Measurements from ENCODE around the gene IL15RA. TPM values are rescaled to one million over a fixed set of nuclear protein-coding genes. Genes with fewer than 3 reads are reported as not detected.

IL15RA gene
- total RNA-seq, 6 donors from 2014 or later, result 28.0 to 72.6 (median 35.1) TPM

GRCh38 chr10:5971315-5971832, 6.0 kb downstream of the IL15RA start:
- WGBS, 2 donors, result 34 to 45% methylated on average over 8 of the region's 8 CpGs
- Histone ChIP-seq H3K4me3 (no peak overlapping the region), H3K9me3 (no peaks in the 10 kb centered on the region), H3K27me3 (no peaks in the 10 kb centered on the region), H3K4me1 (peaks cover 32 to 62% (median 38%) of the 10 kb centered on the region in 4 donors), H3K36me3 (peaks cover 0 to 8% (median 0%) of the 10 kb centered on the region in 4 donors), H3K27ac (peak overlapping the region; percentile 67 to 96 (median 76))
- TF ChIP-seq POLR2AphosphoS5 (IDR thresholded peaks at IDR 0.05) (peak; percentile 54 to 55), EP300 (IDR thresholded peaks at IDR 0.05) (peak in 2 of 4 donors; percentile 4 to 49), CTCF (IDR thresholded peaks at IDR 0.05) (no peak)
- peak; percentile 56 to 63 for ATAC-seq (ENCODE audit: low FRiP score in 2 of 2)
- DNase-seq, result peak in 1 of 2 donors; percentile 51

- no peak for DNase-seq
- H3K4me1 ChIP-seq, result peaks cover 24 to 54% (median 33%) of the 10 kb centered on the region in 4 donors
- H3K27ac ChIP-seq, result peak overlapping the region; percentile 67 to 96 (median 76)
These were observed 6.8 kb downstream of the IL15RA start for GRCh38 chr10:5970527-5970926.

DNA sequence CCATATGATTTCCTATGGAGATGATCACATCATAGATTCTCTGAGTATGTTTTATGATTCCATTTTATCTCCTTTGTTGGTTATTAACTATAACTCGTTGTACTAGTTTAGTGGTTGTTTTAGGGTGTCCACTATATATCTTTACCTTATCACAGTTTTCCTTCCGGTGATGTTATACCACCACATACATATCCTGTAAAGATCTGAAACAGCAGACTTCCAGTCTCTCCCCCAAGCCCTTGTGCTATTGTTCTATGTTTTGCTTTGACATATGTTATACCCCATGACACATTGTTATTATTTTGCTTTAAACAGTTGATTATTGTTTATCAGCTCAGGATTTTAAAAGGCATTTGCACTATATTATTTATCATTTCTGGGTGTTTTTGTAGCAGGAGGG, 7.3 kb downstream of the IL15RA start:
- 81 to 85% methylated on average over 2 of the region's 2 CpGs for WGBS, 2 donors
- no peaks in the 10 kb centered on the region for H3K9me3 ChIP-seq
- H3K27me3 ChIP-seq, result no peaks in the 10 kb centered on the region
- DNase-seq (no peak), ATAC-seq (ENCODE audit: low FRiP score in 2 of 2) (no peak)
- peaks cover 19 to 49% (median 29%) of the 10 kb centered on the region in 4 donors for H3K4me1 ChIP-seq
- H3K4me3 ChIP-seq, result no peak overlapping the region
- H3K27ac ChIP-seq, result peak overlapping the region; percentile 0 to 96 (median 43)
- no peak for TF ChIP-seq EP300 (IDR thresholded peaks at IDR 0.05)
- no peak for TF ChIP-seq POLR2AphosphoS5 (IDR thresholded peaks at IDR 0.05)
- no peak for TF ChIP-seq CTCF (IDR thresholded peaks at IDR 0.05)
- TF ChIP-seq POLR2A (IDR thresholded peaks at IDR 0.05), result no peak
- H3K36me3 ChIP-seq, result peaks cover 0 to 19% (median 6%) of the 10 kb centered on the region in 4 donors

More at GRCh38 chr10:5970527-5970926, 6.8 kb downstream of the IL15RA start:
- WGBS, 2 donors, result 84 to 87% methylated on average over 3 of the region's 3 CpGs
- Histone ChIP-seq H3K36me3 (peaks cover 0 to 14% (median 3%) of the 10 kb centered on the region in 4 donors), H3K9me3 (no peaks in the 10 kb centered on the region), H3K27me3 (no peaks in the 10 kb centered on the region), H3K4me3 (no peak overlapping the region)
- ATAC-seq (ENCODE audit: low FRiP score in 2 of 2), result no peak
- no peak for TF ChIP-seq POLR2AphosphoS5 (IDR thresholded peaks at IDR 0.05)
- no peak for TF ChIP-seq EP300 (IDR thresholded peaks at IDR 0.05)
- no peak for TF ChIP-seq POLR2A (IDR thresholded peaks at IDR 0.05)
- TF ChIP-seq CTCF (IDR thresholded peaks at IDR 0.05), result no peak

DNA sequence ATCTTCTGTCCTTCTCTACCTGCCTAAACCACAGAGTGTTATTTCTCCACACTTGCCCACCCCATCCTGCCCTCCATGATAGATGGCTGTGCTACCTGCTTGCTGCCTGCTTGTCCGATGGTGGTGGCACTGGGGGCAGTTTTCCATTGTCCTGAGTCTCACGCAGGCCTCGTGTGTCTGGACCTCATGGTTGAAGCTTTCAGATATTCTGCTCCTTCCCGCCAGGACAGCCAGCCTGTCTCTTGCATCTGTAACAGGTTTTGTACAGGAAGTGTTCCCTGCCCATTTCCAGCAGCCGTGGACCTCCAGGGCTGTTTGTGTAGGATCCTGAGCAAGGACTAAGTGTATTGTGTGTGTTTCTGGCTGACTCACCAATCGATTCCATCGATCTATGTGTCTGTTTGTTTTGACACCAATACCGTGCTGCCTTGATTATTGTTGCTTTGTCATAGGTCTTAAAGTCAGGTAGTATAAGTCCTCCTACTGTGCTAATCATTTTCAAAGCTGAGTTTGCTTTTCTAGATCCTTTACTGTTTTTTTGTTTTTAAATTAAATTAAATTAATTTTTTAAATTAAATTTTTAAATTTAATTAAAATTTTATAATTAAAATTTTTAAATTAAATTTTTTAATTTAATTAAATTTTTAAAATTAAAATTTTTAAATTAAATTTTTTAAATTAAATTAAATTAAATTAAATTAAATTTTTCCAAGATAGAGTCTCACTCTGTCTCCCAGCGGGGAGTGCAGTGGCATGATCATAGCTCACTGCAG, 8.5 kb downstream of the IL15RA start:
- H3K36me3 ChIP-seq, result peaks cover 0 to 28% (median 11%) of the 10 kb centered on the region in 4 donors
- H3K27me3 ChIP-seq, result no peaks in the 10 kb centered on the region
- no peak for TF ChIP-seq POLR2AphosphoS5 (IDR thresholded peaks at IDR 0.05)
- no peak for TF ChIP-seq POLR2A (IDR thresholded peaks at IDR 0.05)
- no peak for TF ChIP-seq CTCF (IDR thresholded peaks at IDR 0.05)
- TF ChIP-seq EP300 (IDR thresholded peaks at IDR 0.05), result no peak
- no peak for ATAC-seq (ENCODE audit: low FRiP score in 2 of 2)
- H3K4me3 ChIP-seq, result no peak overlapping the region
- no peak overlapping the region for H3K27ac ChIP-seq
- DNase-seq, result no peak
- WGBS, 2 donors, result 92 to 93% methylated on average over 9 of the region's 9 CpGs
- H3K4me1 ChIP-seq, result peaks cover 18 to 39% (median 28%) of the 10 kb centered on the region in 4 donors
- no peaks in the 10 kb centered on the region for H3K9me3 ChIP-seq
